ENCODE results near the gene TDRD9.

DNA sequence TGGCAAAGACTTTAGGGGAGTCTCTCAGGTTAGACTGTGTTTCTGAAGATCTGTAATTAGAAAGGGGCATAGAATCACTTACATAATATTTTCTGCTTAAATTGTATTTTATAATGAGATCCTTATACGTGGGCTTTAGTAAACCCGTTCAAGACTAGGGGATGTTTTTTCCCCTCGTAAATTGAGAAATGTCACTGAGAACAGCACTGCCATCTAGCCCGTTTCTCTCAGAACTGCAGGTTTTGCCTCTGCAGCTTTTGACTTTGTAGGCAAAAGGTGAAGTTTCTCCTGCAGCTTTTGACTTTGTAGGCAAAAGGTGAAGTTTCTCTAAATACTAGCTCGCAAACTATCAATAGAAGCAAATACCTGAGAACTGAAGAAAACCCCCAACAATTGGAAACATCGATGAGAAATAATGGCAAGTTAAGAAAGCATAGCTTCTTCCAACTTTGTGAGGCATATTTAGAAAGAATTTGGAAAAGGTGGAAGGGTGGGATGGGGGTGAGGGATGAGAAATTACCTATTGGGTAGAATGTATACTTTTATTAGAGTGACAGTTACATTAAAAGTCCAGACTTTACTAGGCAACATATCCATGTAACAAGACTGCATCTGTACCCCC is 147.4 kb downstream of the TDRD9 start:
- no peak for TF ChIP-seq EZH2 (IDR thresholded peaks at IDR 0.05)
- no peak for TF ChIP-seq POLR2AphosphoS5 (IDR thresholded peaks at IDR 0.05; ENCODE audit: borderline replicate concordance, low read depth, low read length)
